ENCODE results near the gene HOXA1. TPM values are rescaled to one million over a fixed set of nuclear protein-coding genes. Genes with fewer than 3 reads are reported as not detected.

The HOXA1 gene
- total and polyA plus RNA-seq, 4 donors = 0.06 to 0.37 (median 0.32) TPM

GRCh38 chr7:27064159-27064558 lies 31.6 kb downstream of the HOXA1 start:
- peaks cover 0 to 7% (median 0%) of the 10 kb centered on the region in 5 donors for H3K4me1 ChIP-seq (ENCODE audit: control insufficient read depth in 5 of 5, insufficient read depth in 5 of 5, low read length in 5 of 5)
- peak; percentile 27 to 89 (median 79) for DNase-seq
- ATAC-seq (ENCODE audit: insufficient read depth, low FRiP score) = no peak
- H3K27ac ChIP-seq (ENCODE audit: low read depth in 1 of 2, low read length in 1 of 2) = no peak overlapping the region
- no peaks in the 10 kb centered on the region for H3K36me3 ChIP-seq (ENCODE audit: control insufficient read depth in 4 of 4, insufficient read depth in 4 of 4, low read length in 4 of 4)
- no peaks in the 10 kb centered on the region for H3K9me3 ChIP-seq (ENCODE audit: control insufficient read depth in 4 of 4, insufficient read depth in 3 of 4, low read length in 3 of 4)
- peaks cover 0 to 23% (median 0%) of the 10 kb centered on the region in 3 donors for H3K27me3 ChIP-seq (ENCODE audit: control insufficient read depth in 3 of 3, insufficient read depth in 3 of 3, low read length in 2 of 3)
- H3K4me3 ChIP-seq = no peak overlapping the region
- H3K9ac ChIP-seq (ENCODE audit: insufficient read depth in 1 of 2, low read length in 2 of 2) = no peak overlapping the region
- WGBS, 2 donors = 53 to 72% methylated on average over 2 of the region's 2 CpGs
- TF ChIP-seq, protein P1, sequence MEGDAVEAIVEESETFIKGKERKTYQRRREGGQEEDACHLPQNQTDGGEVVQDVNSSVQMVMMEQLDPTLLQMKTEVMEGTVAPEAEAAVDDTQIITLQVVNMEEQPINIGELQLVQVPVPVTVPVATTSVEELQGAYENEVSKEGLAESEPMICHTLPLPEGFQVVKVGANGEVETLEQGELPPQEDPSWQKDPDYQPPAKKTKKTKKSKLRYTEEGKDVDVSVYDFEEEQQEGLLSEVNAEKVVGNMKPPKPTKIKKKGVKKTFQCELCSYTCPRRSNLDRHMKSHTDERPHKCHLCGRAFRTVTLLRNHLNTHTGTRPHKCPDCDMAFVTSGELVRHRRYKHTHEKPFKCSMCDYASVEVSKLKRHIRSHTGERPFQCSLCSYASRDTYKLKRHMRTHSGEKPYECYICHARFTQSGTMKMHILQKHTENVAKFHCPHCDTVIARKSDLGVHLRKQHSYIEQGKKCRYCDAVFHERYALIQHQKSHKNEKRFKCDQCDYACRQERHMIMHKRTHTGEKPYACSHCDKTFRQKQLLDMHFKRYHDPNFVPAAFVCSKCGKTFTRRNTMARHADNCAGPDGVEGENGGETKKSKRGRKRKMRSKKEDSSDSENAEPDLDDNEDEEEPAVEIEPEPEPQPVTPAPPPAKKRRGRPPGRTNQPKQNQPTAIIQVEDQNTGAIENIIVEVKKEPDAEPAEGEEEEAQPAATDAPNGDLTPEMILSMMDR (IDR thresholded peaks at IDR 0.05; ENCODE audit: control extremely low read depth, extremely low read depth) = no peak

DNA sequence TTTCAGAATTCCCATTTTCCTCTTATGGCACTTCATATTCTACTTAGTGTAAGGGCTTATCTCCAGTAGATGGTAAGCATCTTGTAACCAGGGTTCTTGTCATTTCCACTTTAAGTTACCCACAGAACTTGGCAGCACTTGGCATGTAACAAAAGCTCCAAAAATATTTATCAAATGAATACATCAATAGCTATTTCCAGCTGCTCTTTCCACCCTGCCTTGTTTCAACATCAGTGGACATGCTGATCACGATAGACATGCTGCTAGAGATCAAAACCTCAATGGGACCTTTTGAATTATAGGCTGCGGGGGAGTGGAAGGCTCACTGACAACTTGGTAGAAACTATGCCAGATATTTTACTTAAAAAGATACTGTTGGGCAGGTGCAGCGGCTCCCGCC lies 32.9 kb downstream of the HOXA1 start:
- Histone ChIP-seq H3K4me1 (ENCODE audit: control insufficient read depth in 5 of 5, insufficient read depth in 5 of 5, low read length in 5 of 5) (peaks cover 0 to 7% (median 0%) of the 10 kb centered on the region in 5 donors), H3K4me3 (no peak overlapping the region), H3K27me3 (ENCODE audit: control insufficient read depth in 3 of 3, insufficient read depth in 3 of 3, low read length in 2 of 3) (peaks cover 0 to 19% (median 0%) of the 10 kb centered on the region in 3 donors), H3K9ac (ENCODE audit: insufficient read depth in 1 of 2, low read length in 2 of 2) (no peak overlapping the region), H3K9me3 (ENCODE audit: control insufficient read depth in 4 of 4, insufficient read depth in 3 of 4, low read length in 3 of 4) (no peaks in the 10 kb centered on the region), H3K27ac (ENCODE audit: low read depth in 1 of 2, low read length in 1 of 2) (no peak overlapping the region), H3K36me3 (ENCODE audit: control insufficient read depth in 4 of 4, insufficient read depth in 4 of 4, low read length in 4 of 4) (no peaks in the 10 kb centered on the region)
- TF ChIP-seq, protein P1 (IDR thresholded peaks at IDR 0.05; ENCODE audit: control extremely low read depth, extremely low read depth) = no peak
- ATAC-seq (ENCODE audit: insufficient read depth, low FRiP score) (no peak), DNase-seq (no peak)
- 89 to 96% methylated on average over 4 of the region's 4 CpGs for WGBS, 2 donors

- WGBS, 2 donors = 58 to 64% methylated on average over 3 of the region's 3 CpGs
- no peak for DNase-seq
- Histone ChIP-seq H3K27me3 (ENCODE audit: control insufficient read depth in 3 of 3, insufficient read depth in 3 of 3, low read length in 2 of 3) (peaks cover 0 to 4% (median 0%) of the 10 kb centered on the region in 3 donors), H3K9ac (ENCODE audit: insufficient read depth in 1 of 2, low read length in 2 of 2) (no peak overlapping the region), H3K27ac (ENCODE audit: low read depth in 1 of 2, low read length in 1 of 2) (no peak overlapping the region), H3K36me3 (ENCODE audit: control insufficient read depth in 4 of 4, insufficient read depth in 4 of 4, low read length in 4 of 4) (no peaks in the 10 kb centered on the region), H3K4me3 (no peak overlapping the region), H3K9me3 (ENCODE audit: control insufficient read depth in 4 of 4, insufficient read depth in 3 of 4, low read length in 3 of 4) (no peaks in the 10 kb centered on the region), H3K4me1 (ENCODE audit: control insufficient read depth in 5 of 5, insufficient read depth in 5 of 5, low read length in 5 of 5) (peaks cover 0 to 7% (median 0%) of the 10 kb centered on the region in 5 donors)
- TF ChIP-seq, protein P1 (IDR thresholded peaks at IDR 0.05; ENCODE audit: control extremely low read depth, extremely low read depth) = no peak
- ATAC-seq (ENCODE audit: insufficient read depth, low FRiP score) = no peak
Observed at GRCh38 chr7:27053153-27053552, 42.6 kb downstream of the HOXA1 start.

- ATAC-seq (ENCODE audit: insufficient read depth, low FRiP score) = no peak
- no peak for DNase-seq
- no peaks in the 10 kb centered on the region for H3K9me3 ChIP-seq (ENCODE audit: control insufficient read depth in 4 of 4, insufficient read depth in 3 of 4, low read length in 3 of 4)
- H3K9ac ChIP-seq (ENCODE audit: insufficient read depth in 1 of 2, low read length in 2 of 2) = no peak overlapping the region
- H3K4me3 ChIP-seq = no peak overlapping the region
- peaks cover 0 to 7% (median 0%) of the 10 kb centered on the region in 5 donors for H3K4me1 ChIP-seq (ENCODE audit: control insufficient read depth in 5 of 5, insufficient read depth in 5 of 5, low read length in 5 of 5)
- no peak overlapping the region for H3K27ac ChIP-seq (ENCODE audit: low read depth in 1 of 2, low read length in 1 of 2)
- 88 to 94% methylated on average over 4 of the region's 4 CpGs for WGBS, 2 donors
- H3K36me3 ChIP-seq (ENCODE audit: control insufficient read depth in 4 of 4, insufficient read depth in 4 of 4, low read length in 4 of 4) = no peaks in the 10 kb centered on the region
- TF ChIP-seq, protein P1 (IDR thresholded peaks at IDR 0.05; ENCODE audit: control extremely low read depth, extremely low read depth) = no peak
- peaks cover 0 to 4% (median 0%) of the 10 kb centered on the region in 3 donors for H3K27me3 ChIP-seq (ENCODE audit: control insufficient read depth in 3 of 3, insufficient read depth in 3 of 3, low read length in 2 of 3)
Observed at GRCh38 chr7:27051451-27051850, 44.3 kb downstream of the HOXA1 start.

All from lung (tissue), 12 donors.